Left lung (tissue), 10 donors: Measurements from ENCODE around the gene REEP1. TPM values are rescaled to one million over a fixed set of nuclear protein-coding genes. Genes with fewer than 3 reads are reported as not detected.
"Not testable (repeated sequence)": the region's sequence is repeated elsewhere in the genome, so short reads cannot be mapped to it uniquely, and the experiment has no call there.

Source experiments
- ATAC-seq: fragments of 200-7000 bp; cut with Tn5 transposase; one replicate; pipeline ENCODE4 v1.9.1; 2020; ENCODE audit warnings: moderate library complexity
- DNase-seq, 4 donors: peaks; one replicate each; pipeline ENCODE4 v3.0.0-alpha.2; 2013 to 2020
- H3K27ac ChIP-seq, 2 donors: fragments of 200-600 bp; sonication (generic) in 1 of 2; one replicate each; pipeline versions ENCODE4 v1.5.0 to v1.8.0; 2020 to 2021
- H3K27me3 ChIP-seq, 2 donors: fragments of 200-600 bp; sonication (generic) in 1 of 2; one replicate each; pipeline versions ENCODE4 v1.5.0 to v1.8.0; 2020 to 2021
- H3K36me3 ChIP-seq, 2 donors: fragments of 200-600 bp; sonication (generic) in 1 of 2; one replicate each; pipeline versions ENCODE4 v1.5.0 to v1.8.0; 2020 to 2021
- H3K4me1 ChIP-seq, 2 donors: fragments of 200-600 bp; one replicate each; pipeline ENCODE4 v1.8.0; 2021
- H3K4me3 ChIP-seq, 2 donors: fragments of 200-600 bp; sonication (generic) in 1 of 2; one replicate each; pipeline versions ENCODE4 v1.5.0 to v1.8.0; 2020 to 2021; ENCODE audit warnings: mild to moderate bottlenecking in 1 of 2
- H3K9me3 ChIP-seq, 2 donors: fragments of 200-600 bp; sonication (generic) in 1 of 2; one replicate each; pipeline versions ENCODE4 v1.5.0 to v1.8.0; 2020 to 2021
- intact Hi-C, 2 donors: fragments of 100-400 bp; cut with DNase I; formaldehyde crosslinking; loops; one replicate each; pipeline versions ENCODE4 v1.11.2 to v1.14.2; 2022
- polyA plus RNA-seq, 6 donors: library from polyadenylated mRNA; unstranded; fragments of 120-200 nt; gene quantifications; one replicate each; pipeline ENCODE4 v1.2.1, GENCODE V29; 2013; ENCODE audit not compliant: insufficient read length in 6 of 6
- total RNA-seq, 2 donors: library from RNA; stranded (reverse); fragmentation: NEBNext Ultra II Directional; extraction: Animal tissue kit (Norgen Biotek cat#: 25700); gene quantifications; one replicate each; pipeline ENCODE4 v1.2.1, GENCODE V29; 2021
- TF ChIP-seq, protein P1 (sequence below), 2 donors: fragments of 200-600 bp; sonication (generic) in 1 of 2; IDR thresholded peaks; one replicate each; pipeline versions ENCODE4 v1.5.0 to v1.8.0; 2021; ENCODE audit warnings: antibody characterized with exemption in 2 of 2
- donor health status: DM: no; HTN: yes; CAD: no.
- donor health status: DM: no; HTN: no; CAD: no.

The REEP1 gene
- total and polyA plus RNA-seq, 8 donors: 4.8 to 19.9 (median 17.1) TPM

DNA sequence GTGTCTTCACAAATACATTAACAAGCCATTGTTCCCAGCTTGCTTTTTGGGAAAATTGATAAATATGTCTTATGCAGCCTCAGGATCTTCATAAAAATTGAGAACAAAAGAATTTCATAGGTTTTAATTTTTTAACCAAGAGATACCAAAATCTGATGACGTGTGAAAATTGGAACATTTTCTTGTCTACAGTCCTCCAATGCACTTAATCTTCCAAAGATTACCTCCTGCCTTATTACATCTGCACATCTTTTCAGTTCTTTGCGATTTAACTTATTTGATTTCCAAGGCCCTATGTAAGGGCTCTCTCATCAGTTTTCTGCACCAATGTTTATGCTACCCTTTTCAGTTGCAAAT is 135.1 kb downstream of the REEP1 start:
- ATAC-seq (no peak), DNase-seq (no peak)
- intact Hi-C loops: no loop called here
- Histone ChIP-seq H3K27me3 (no peaks in the 10 kb centered on the region), H3K36me3 (peaks cover 0 to 16% of the 10 kb centered on the region in 2 donors), H3K27ac (no peak overlapping the region), H3K9me3 (no peaks in the 10 kb centered on the region), H3K4me1 (peaks cover 0 to 18% of the 10 kb centered on the region in 2 donors), H3K4me3 (no peak overlapping the region)
- TF ChIP-seq, protein P1, sequence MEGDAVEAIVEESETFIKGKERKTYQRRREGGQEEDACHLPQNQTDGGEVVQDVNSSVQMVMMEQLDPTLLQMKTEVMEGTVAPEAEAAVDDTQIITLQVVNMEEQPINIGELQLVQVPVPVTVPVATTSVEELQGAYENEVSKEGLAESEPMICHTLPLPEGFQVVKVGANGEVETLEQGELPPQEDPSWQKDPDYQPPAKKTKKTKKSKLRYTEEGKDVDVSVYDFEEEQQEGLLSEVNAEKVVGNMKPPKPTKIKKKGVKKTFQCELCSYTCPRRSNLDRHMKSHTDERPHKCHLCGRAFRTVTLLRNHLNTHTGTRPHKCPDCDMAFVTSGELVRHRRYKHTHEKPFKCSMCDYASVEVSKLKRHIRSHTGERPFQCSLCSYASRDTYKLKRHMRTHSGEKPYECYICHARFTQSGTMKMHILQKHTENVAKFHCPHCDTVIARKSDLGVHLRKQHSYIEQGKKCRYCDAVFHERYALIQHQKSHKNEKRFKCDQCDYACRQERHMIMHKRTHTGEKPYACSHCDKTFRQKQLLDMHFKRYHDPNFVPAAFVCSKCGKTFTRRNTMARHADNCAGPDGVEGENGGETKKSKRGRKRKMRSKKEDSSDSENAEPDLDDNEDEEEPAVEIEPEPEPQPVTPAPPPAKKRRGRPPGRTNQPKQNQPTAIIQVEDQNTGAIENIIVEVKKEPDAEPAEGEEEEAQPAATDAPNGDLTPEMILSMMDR (IDR thresholded peaks at IDR 0.05): no peak

DNA sequence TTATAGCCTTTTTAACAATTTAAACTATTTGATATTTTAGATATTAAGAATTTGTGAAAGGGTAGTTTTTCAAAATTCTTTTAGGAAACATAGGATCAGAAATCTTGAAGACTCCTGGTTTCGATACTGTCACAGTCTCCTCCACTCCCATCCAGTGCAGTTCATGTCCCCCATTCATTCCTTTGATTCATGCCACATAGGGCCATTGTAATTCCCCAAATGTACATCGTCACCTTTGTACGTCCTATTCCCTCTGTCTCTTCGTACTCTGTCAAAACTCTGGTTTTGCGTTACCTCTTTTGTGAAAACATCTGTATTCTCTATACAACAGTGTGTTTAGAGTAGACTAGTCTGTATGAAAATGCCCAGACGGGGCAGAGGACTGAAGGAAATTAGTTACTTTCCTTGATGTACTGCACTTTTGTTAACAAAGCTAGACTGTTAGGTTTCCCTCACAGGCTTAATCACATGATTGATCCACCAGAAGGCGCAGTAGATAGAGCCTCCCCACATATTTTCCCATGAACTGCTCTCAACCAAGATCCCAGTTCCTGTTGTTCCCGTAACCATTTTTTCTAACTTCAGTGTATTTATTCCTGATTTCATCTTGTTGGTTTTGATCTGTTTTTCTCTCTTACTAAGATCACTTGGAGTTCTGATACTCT is 135.6 kb downstream of the REEP1 start:
- Histone ChIP-seq H3K4me1 (peaks cover 0 to 18% of the 10 kb centered on the region in 2 donors), H3K27me3 (no peaks in the 10 kb centered on the region), H3K4me3 (no peak overlapping the region), H3K27ac (no peak overlapping the region), H3K36me3 (peaks cover 0 to 11% of the 10 kb centered on the region in 2 donors), H3K9me3 (no peaks in the 10 kb centered on the region)
- no peak for DNase-seq
- intact Hi-C loops: no loop called here
- TF ChIP-seq, protein P1 (IDR thresholded peaks at IDR 0.05): no peak
- ATAC-seq: no peak

DNA sequence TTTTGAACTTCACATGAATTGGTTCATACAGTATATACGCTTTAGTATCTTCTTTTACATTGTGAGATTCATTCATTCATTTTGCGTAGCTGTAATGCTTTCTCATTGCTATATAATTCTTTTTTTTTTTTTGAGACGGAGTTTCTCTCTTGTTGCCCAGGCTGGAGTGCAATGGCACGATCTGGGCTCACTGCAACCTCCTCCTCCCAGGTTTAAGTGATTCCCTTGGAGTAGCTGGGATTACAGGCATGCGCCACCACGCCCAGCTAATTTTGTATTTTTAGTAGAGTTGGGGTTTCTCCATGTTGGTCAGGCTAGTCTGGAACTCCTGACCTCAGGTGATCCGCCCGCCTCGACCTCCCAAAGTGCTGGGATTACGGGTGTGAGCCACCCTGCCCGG is 136.9 kb downstream of the REEP1 start:
- DNase-seq, H3K27ac ChIP-seq, ATAC-seq, H3K9me3 ChIP-seq, intact Hi-C loops, H3K36me3 ChIP-seq, H3K27me3 ChIP-seq: not testable (repeated sequence)
- peak overlapping the region in 1 of 2 donors; percentile 67 for H3K4me3 ChIP-seq
- peaks cover 5 to 25% of the 10 kb centered on the region in 2 donors for H3K4me1 ChIP-seq

DNA sequence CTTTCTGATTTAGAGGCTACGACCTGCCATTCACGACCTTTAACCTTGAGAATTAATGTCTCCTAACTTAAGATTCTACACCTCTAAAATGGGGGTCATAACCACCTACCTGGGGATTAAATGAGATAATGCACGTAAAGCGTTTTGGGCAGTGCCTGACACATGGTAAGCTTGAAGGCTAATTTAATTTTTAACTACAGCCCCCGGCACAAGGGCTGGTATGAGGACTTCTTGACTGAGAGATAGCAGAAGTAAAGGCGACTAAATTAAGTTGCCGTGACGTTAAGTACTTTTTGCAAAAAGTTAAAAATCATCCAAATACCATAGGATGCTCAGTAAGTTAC is 137.6 kb downstream of the REEP1 start:
- TF ChIP-seq, protein P1 (IDR thresholded peaks at IDR 0.05): no peak
- intact Hi-C loops: no loop called here
- Histone ChIP-seq H3K27ac (peak overlapping the region; percentile 75 to 86), H3K27me3 (no peaks in the 10 kb centered on the region), H3K4me1 (peaks cover 5 to 25% of the 10 kb centered on the region in 2 donors), H3K36me3 (no peaks in the 10 kb centered on the region), H3K4me3 (peak overlapping the region; percentile 67 to 90), H3K9me3 (no peaks in the 10 kb centered on the region)
- ATAC-seq: no peak
- DNase-seq: no peak

DNA sequence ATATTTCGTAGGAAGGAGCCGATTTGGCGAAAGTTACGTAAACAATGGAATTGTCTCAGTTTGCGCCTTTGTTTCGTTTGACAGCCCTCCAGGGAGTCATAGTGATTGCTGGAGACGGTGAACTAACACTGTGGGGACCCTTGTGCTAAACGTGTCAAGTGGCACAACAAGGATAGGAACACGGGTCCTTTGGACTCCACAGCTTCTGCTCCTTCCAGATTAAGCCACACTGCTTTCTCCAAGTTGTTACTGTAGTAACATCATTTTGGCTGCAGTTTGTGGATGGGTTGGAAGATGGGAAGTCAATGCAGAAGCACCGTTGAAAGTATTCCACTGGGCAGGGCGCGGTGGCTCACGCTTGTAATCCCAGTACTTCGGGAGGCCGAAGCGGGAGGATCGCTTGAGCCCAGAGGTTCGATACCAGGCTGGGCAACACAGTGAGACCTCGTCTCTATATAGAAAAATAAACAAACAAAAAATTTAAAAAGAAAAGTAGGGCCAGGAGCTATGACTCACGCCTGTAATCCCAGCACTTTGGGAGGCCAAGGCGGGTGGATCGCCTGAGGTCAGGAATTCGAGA is 141.5 kb downstream of the REEP1 start:
- TF ChIP-seq, protein P1 (IDR thresholded peaks at IDR 0.05): no peak
- peak in 1 of 4 donors; percentile 67 for DNase-seq
- H3K4me3 ChIP-seq: peak overlapping the region; percentile 75 to 99
- peak overlapping the region; percentile 97 to 99 for H3K27ac ChIP-seq
- peaks cover 18 to 44% of the 10 kb centered on the region in 2 donors for H3K4me1 ChIP-seq
- ATAC-seq: no peak
- intact Hi-C loops: no loop called here
- no peaks in the 10 kb centered on the region for H3K36me3 ChIP-seq
- H3K9me3 ChIP-seq: no peaks in the 10 kb centered on the region
- no peaks in the 10 kb centered on the region for H3K27me3 ChIP-seq
